Endothelial cell of umbilical vein (primary cell): ENCODE measurements around the gene NECTIN4. TPM values are rescaled to one million over a fixed set of nuclear protein-coding genes. Genes with fewer than 3 reads are reported as not detected.

ENCODE experiments used
- BruUV-seq: library from RNA; stranded (reverse); fragments of 400-500 nt; replicated peaks from 2 replicates; lab custom pipeline; 2021; lab: Mats Ljungman, UMichigan
- CTCF ChIA-PET: fragments of 300-600, 350-600 bp; sonication (Branson Sonifier 250); formaldehyde crosslinking; loops from one replicate; lab custom pipeline; 2021; ENCODE audit warnings: antibody characterized with exemption, inconsistent platforms; lab: Charles Lee
- POLR2A ChIA-PET: fragments of 300-600, 350-600 bp; sonication (Branson Sonifier 250); formaldehyde crosslinking; loops from one replicate; lab custom pipeline; 2021; ENCODE audit warnings: antibody characterized with exemption, inconsistent platforms; lab: Charles Lee
- DNase-seq: peaks from one replicate; pipeline ENCODE4 v3.0.0-alpha.2; 2011; ENCODE audit warnings: low read depth, low spot score
- FAIRE-seq: peaks from 2 replicates; lab custom pipeline; 2011; peaks lifted over from hg19 to GRCh38; lab: Jason Lieb, UNC
- H2AFZ ChIP-seq: 2 replicates; pipeline ENCODE4 v1.6.0; 2012; ENCODE audit warnings: low read depth, low read length, control low read depth, inconsistent platforms
- H3K27ac ChIP-seq: 2 replicates; pipeline ENCODE4 v1.5.1; 2011; ENCODE audit warnings: low read depth, mild to moderate bottlenecking, control low read depth, low read length, moderate library complexity; ENCODE audit not compliant: insufficient read depth
- H3K27me3 ChIP-seq, 2 experiments: 2 replicates each; pipeline versions ENCODE4 v1.6.0 to v1.6.1; 2011; ENCODE audit warnings: low read length in 2 of 2, mixed read lengths in 1 of 2; ENCODE audit not compliant: control insufficient read depth in 2 of 2, insufficient read depth in 2 of 2
- H3K36me3 ChIP-seq, 2 experiments: 2 replicates in 1 of 2; 3 replicates in 1 of 2; pipeline ENCODE4 v1.5.1; 2011; ENCODE audit warnings: low read length in 2 of 2, mild to moderate bottlenecking in 1 of 2, moderate library complexity in 1 of 2; ENCODE audit not compliant: control insufficient read depth in 2 of 2, insufficient read depth in 2 of 2; ENCODE audit errors: extremely low read depth in 1 of 2
- H3K4me1 ChIP-seq: 3 replicates; pipeline ENCODE4 v1.5.1; 2011; ENCODE audit warnings: mild to moderate bottlenecking, low read length; ENCODE audit not compliant: control insufficient read depth, insufficient read depth; ENCODE audit errors: extremely low read depth
- H3K4me2 ChIP-seq: 2 replicates; pipeline ENCODE4 v1.6.1; 2011; ENCODE audit warnings: low read length, control low read depth, mixed read lengths; ENCODE audit not compliant: insufficient read depth
- H3K4me3 ChIP-seq, 3 experiments: fragments of 200-600 bp in 1 of 3; sonication (generic), shearing (Covaris generic) in 1 of 3; replicated peaks in 1 of 3; 2 replicates each; pipeline ENCODE4 v1.5.1; 2011 to 2016; ENCODE audit warnings: control low read depth in 3 of 3, low read length in 3 of 3, mild to moderate bottlenecking in 2 of 3, inconsistent platforms in 1 of 3, low read depth in 1 of 3, moderate library complexity in 1 of 3; ENCODE audit not compliant: insufficient read depth in 1 of 3
- H3K79me2 ChIP-seq: 2 replicates; pipeline ENCODE4 v1.6.0; 2012; ENCODE audit warnings: low read length, inconsistent platforms; ENCODE audit not compliant: control insufficient read depth, insufficient read depth
- H3K9ac ChIP-seq: replicated peaks from 2 replicates; pipeline ENCODE3; 2011; ENCODE audit warnings: low read length, control low read depth; ENCODE audit not compliant: insufficient read depth; ENCODE audit errors: extremely low read depth
- H3K9me1 ChIP-seq: replicated peaks from 3 replicates; pipeline ENCODE4 v1.6.0; 2011; ENCODE audit warnings: mild to moderate bottlenecking, low read length; ENCODE audit not compliant: control insufficient read depth, insufficient read depth; ENCODE audit errors: extremely low read depth
- H3K9me3 ChIP-seq: replicated peaks from 2 replicates; pipeline ENCODE4 v1.5.1; 2012; ENCODE audit warnings: low read length, inconsistent platforms; ENCODE audit not compliant: control insufficient read depth, insufficient read depth
- H4K20me1 ChIP-seq: replicated peaks from 2 replicates; pipeline ENCODE3; 2011; ENCODE audit warnings: mild to moderate bottlenecking, low read length; ENCODE audit not compliant: control insufficient read depth, insufficient read depth; ENCODE audit errors: extremely low read depth
- CTCF ChIP-seq, 2 donors: IDR thresholded peaks; 1 replicate in 1 of 2; 2 replicates in 1 of 2; pipeline ENCODE4 v1.5.1; 2011; ENCODE audit warnings: low read length in 2 of 2, mild to moderate bottlenecking in 2 of 2, moderate library complexity in 2 of 2, control low read depth in 1 of 2, inconsistent platforms in 1 of 2, low read depth in 1 of 2; ENCODE audit not compliant: insufficient read depth in 1 of 2; ENCODE audit errors: extremely low read depth in 1 of 2
- EZH2 ChIP-seq: IDR thresholded peaks from 2 replicates; pipeline ENCODE4 v1.6.1; 2012; ENCODE audit warnings: borderline replicate concordance, low read depth, mild to moderate bottlenecking, moderate library complexity, low read length, inconsistent platforms; ENCODE audit not compliant: severe bottlenecking
- FOS ChIP-seq: IDR thresholded peaks from 2 replicates; pipeline ENCODE4 v1.6.1; 2011; ENCODE audit warnings: mild to moderate bottlenecking, low read length, moderate library complexity, borderline replicate concordance; ENCODE audit not compliant: insufficient read depth
- GATA2 ChIP-seq: IDR thresholded peaks from 2 replicates; pipeline ENCODE4 v1.7.0; 2011; ENCODE audit warnings: low read depth, mild to moderate bottlenecking, moderate library complexity, mixed read lengths, low read length; ENCODE audit not compliant: insufficient read length, insufficient read depth
- JUN ChIP-seq: IDR thresholded peaks from 2 replicates; pipeline ENCODE4 v1.6.1; 2011; ENCODE audit warnings: borderline replicate concordance, low read depth; ENCODE audit not compliant: insufficient read length, insufficient read depth
- MAX ChIP-seq: IDR thresholded peaks from 2 replicates; pipeline ENCODE4 v1.6.1; 2011; ENCODE audit not compliant: insufficient read depth, insufficient read length
- MYC ChIP-seq: IDR thresholded peaks from one replicate; pipeline ENCODE4 v1.6.1; 2011; ENCODE audit warnings: mild to moderate bottlenecking, low read depth, low read length
- POLR2A ChIP-seq: IDR thresholded peaks from 2 replicates; pipeline ENCODE4 v1.6.1; 2012; ENCODE audit warnings: low read depth, mild to moderate bottlenecking, control low read depth, low read length
- POLR2AphosphoS5 ChIP-seq: IDR thresholded peaks from 2 replicates; pipeline ENCODE4 v1.6.1; 2012; ENCODE audit warnings: low read depth, mild to moderate bottlenecking, control low read depth, low read length, moderate library complexity; ENCODE audit not compliant: insufficient read depth
- dilution Hi-C: fragments of 300-500 bp; cut with MboI; formaldehyde crosslinking; loops from one replicate; pipeline ENCODE4 v1.15.0; 2019; ENCODE audit warnings: low sequenced_read_pairs; ENCODE audit not compliant: extremely low pct_ligation_motif_present
- intact Hi-C: fragments of 100-400 bp; cut with micrococcal nuclease; formaldehyde crosslinking; loops from one replicate; pipeline ENCODE4 v1.10.0; 2022
- polyA plus RNA-seq, 4 experiments: library from polyadenylated mRNA; depleted of rRNA in 3 of 4; stranded (reverse) in 3 of 4; unstranded in 1 of 4; fragments of >200 nt; gene quantifications; 2 replicates each; pipeline versions ENCODE4 v1.2.1 to v1.2.3, GENCODE V29; 2011 to 2012; ENCODE audit warnings: missing spikeins in 1 of 4
- total RNA-seq: library from RNA; stranded (reverse); gene quantifications from 2 replicates; pipeline ENCODE4 v1.2.3, GENCODE V29; 2021

The NECTIN4 gene
- total and polyA plus RNA-seq, 2 donors (not counting 3 experiments of a cell fraction or from before 2014, with no cell fraction given), result 0.15 to 0.58 TPM

- Histone ChIP-seq H4K20me1 (no peaks in the 10 kb centered on the region), H3K36me3 (no peaks in the 10 kb centered on the region), H2AFZ (no peak overlapping the region), H3K4me3 (no peak overlapping the region), H3K79me2 (no peaks in the 10 kb centered on the region), H3K4me2 (no peak overlapping the region), H3K27ac (no peak overlapping the region), H3K9me1 (no peaks in the 10 kb centered on the region), H3K9me3 (no peaks in the 10 kb centered on the region), H3K27me3 (no peaks in the 10 kb centered on the region), H3K4me1 (no peaks in the 10 kb centered on the region), H3K9ac (no peak overlapping the region)
- BruUV-seq, result no TSS peak
- dilution Hi-C loops (no loop called here), intact Hi-C loops (no loop called here)
- FAIRE-seq, result no peak
- POLR2A ChIA-PET, result no interaction called here
- no peak for DNase-seq
- CTCF ChIA-PET, result interaction anchor here (1.5 kb wide), 1 partner anchor 94 kb away, joined by 4 read pairs; no protein-coding TSS in a partner anchor
- TF ChIP-seq POLR2A, result no peak
- no peak for TF ChIP-seq CTCF (IDR thresholded peaks at IDR 0.05; ENCODE audit: extremely low read depth in 1 of 2, insufficient read depth in 1 of 2, low read depth in 1 of 2, low read length in 2 of 2)
- no peak for TF ChIP-seq FOS
- no peak for TF ChIP-seq EZH2
- TF ChIP-seq MYC, result no peak
- no peak for TF ChIP-seq POLR2AphosphoS5
- no peak for TF ChIP-seq GATA2
- TF ChIP-seq JUN, result no peak
- no peak for TF ChIP-seq MAX
Observed at GRCh38 chr1:161091796-161092507, 2.6 kb upstream of the NECTIN4 start.
